MM.1S (cell line): ENCODE results near the gene LIPJ.

Experiments
- DNase-seq: peaks from one replicate; pipeline ENCODE4 v3.0.0-alpha.2; 2015
- H2AFZ ChIP-seq: fragments of 300-600 bp; sonication (generic); 2 replicates; pipeline ENCODE4 v1.6.0; 2016; ENCODE audit warnings: antibody characterized with exemption, low read length
- H3F3A ChIP-seq: fragments of 300-600 bp; sonication (generic); 2 replicates; pipeline ENCODE4 v1.6.1; 2016; ENCODE audit warnings: mild to moderate bottlenecking, antibody characterized with exemption, low read length, moderate library complexity, mixed read lengths; ENCODE audit not compliant: insufficient read depth
- H3K27ac ChIP-seq: fragments of 300-600 bp; sonication (generic); 2 replicates; pipeline ENCODE4 v1.5.1; 2016; ENCODE audit warnings: mild to moderate bottlenecking, low read length
- H3K27me3 ChIP-seq: fragments of 300-600 bp; sonication (generic); replicated peaks from 2 replicates; pipeline ENCODE4 v1.6.0; 2016; ENCODE audit warnings: low read length; ENCODE audit not compliant: insufficient read depth
- H3K36me3 ChIP-seq: fragments of 300-600 bp; sonication (generic); replicated peaks from 2 replicates; pipeline ENCODE4 v1.6.1; 2016; ENCODE audit warnings: mild to moderate bottlenecking, low read length, mixed read lengths; ENCODE audit not compliant: insufficient read depth
- H3K4me1 ChIP-seq: fragments of 300-600 bp; sonication (generic); 2 replicates; pipeline ENCODE4 v1.6.1; 2016; ENCODE audit warnings: low read length, mixed read lengths
- H3K4me2 ChIP-seq: fragments of 300-600 bp; sonication (generic); 2 replicates; pipeline ENCODE4 v1.6.0; 2016; ENCODE audit warnings: low read depth, low read length
- H3K4me3 ChIP-seq: fragments of 300-600 bp; sonication (generic); 2 replicates; pipeline ENCODE4 v1.5.1; 2016; ENCODE audit warnings: low read length, mixed read lengths
- H3K79me2 ChIP-seq: fragments of 300-600 bp; sonication (generic); 2 replicates; pipeline ENCODE4 v1.6.1; 2016; ENCODE audit warnings: mixed run types, low read length, mixed read lengths
- H3K9ac ChIP-seq: fragments of 300-600 bp; sonication (generic); 2 replicates; pipeline ENCODE4 v1.6.1; 2016; ENCODE audit warnings: low read length, mixed read lengths
- H3K9me2 ChIP-seq: fragments of 300-600 bp; sonication (generic); replicated peaks from 2 replicates; pipeline ENCODE4 v1.6.1; 2016; ENCODE audit warnings: mild to moderate bottlenecking, low read length, mixed read lengths; ENCODE audit not compliant: insufficient read depth
- H3K9me3 ChIP-seq: fragments of 300-600 bp; sonication (generic); replicated peaks from 2 replicates; pipeline ENCODE4 v1.6.1; 2016; ENCODE audit warnings: mild to moderate bottlenecking, low read length, mixed read lengths; ENCODE audit not compliant: insufficient read depth
- H4K20me1 ChIP-seq: fragments of 300-600 bp; sonication (generic); 2 replicates; pipeline ENCODE4 v1.6.1; 2016; ENCODE audit warnings: mild to moderate bottlenecking, low read length, moderate library complexity, mixed read lengths; ENCODE audit not compliant: insufficient read depth
- CTCF ChIP-seq: fragments of 300-600 bp; sonication (generic); IDR thresholded peaks from 2 replicates; pipeline ENCODE4 v1.5.1; 2016; ENCODE audit warnings: antibody characterized with exemption, low read length, mixed read lengths
- EZH2 ChIP-seq: fragments of 300-600 bp; sonication (generic); optimal IDR thresholded peaks from 2 replicates; pipeline ENCODE3; 2017; ENCODE audit warnings: low read depth, mild to moderate bottlenecking, antibody characterized with exemption, low read length, mixed read lengths
- EZH2phosphoT487 ChIP-seq: fragments of 300-600 bp; sonication (generic); IDR thresholded peaks from 2 replicates; pipeline ENCODE4 v1.6.1; 2018; ENCODE audit warnings: antibody characterized with exemption, low read length

LIPJ gene

GRCh38 chr10:88586462-88586861 is at the start of gene LIPJ:
Gene LIPJ (plus strand): TSS chr10:88586762. CDS start chr10:88590688, 3,926 bp downstream.
- no peaks in the 10 kb centered on the region for H4K20me1 ChIP-seq
- H3K79me2 ChIP-seq: no peaks in the 10 kb centered on the region
- no peak within 1 kb of the TSS for H3K4me3 ChIP-seq
- no peak for TF ChIP-seq EZH2
- TF ChIP-seq CTCF: no peak
- TF ChIP-seq EZH2phosphoT487: no peak
- DNase-seq: no peak
- H3K4me1 ChIP-seq: peaks cover 12% of the 10 kb centered on the region; the same call in 1 of the 2 replicates
- H3K36me3 ChIP-seq: no peaks in the 10 kb centered on the region
- H3K9me2 ChIP-seq: no peaks in the 10 kb centered on the region
- no peak within 1 kb of the TSS for H3K27ac ChIP-seq
- H3K27me3 ChIP-seq: no peaks in the 10 kb centered on the region
- H3K9me3 ChIP-seq: no peaks in the 10 kb centered on the region
- H2AFZ ChIP-seq: no peak within 1 kb of the TSS
- H3K4me2 ChIP-seq: no peak within 1 kb of the TSS
- peaks cover 15% of the 10 kb centered on the region for H3F3A ChIP-seq
- no peak within 1 kb of the TSS for H3K9ac ChIP-seq

DNA sequence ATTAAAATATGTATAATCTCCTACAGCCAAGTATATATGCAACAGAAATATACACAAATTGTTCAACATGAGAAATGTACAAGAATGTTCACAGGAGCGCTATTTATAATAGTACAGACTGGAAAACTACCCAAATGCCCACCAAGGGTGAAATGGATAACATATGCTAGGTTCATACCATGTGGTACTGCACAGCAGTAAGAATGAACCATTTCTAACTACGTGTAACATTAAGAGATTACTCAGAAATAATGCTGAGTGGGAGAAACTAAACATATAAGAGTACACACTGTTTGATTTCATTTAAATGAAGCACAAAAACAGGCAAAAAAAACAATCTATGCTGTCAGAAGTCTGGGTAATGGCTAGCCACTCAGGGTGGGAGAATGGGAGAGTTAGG is 49.2 kb upstream of the LIPJ start:
- TF ChIP-seq EZH2: no peak
- no peak for TF ChIP-seq CTCF
- TF ChIP-seq EZH2phosphoT487: no peak
- Histone ChIP-seq H3K4me2 (no peak overlapping the region), H3K27me3 (no peaks in the 10 kb centered on the region), H3K27ac (no peak overlapping the region), H3F3A (no peaks in the 10 kb centered on the region), H3K9me3 (no peaks in the 10 kb centered on the region), H3K4me1 (no peaks in the 10 kb centered on the region), H3K9me2 (no peaks in the 10 kb centered on the region), H2AFZ (no peak overlapping the region), H3K4me3 (no peak overlapping the region), H4K20me1 (no peaks in the 10 kb centered on the region), H3K36me3 (no peaks in the 10 kb centered on the region), H3K79me2 (no peaks in the 10 kb centered on the region), H3K9ac (no peak overlapping the region)
- no peak for DNase-seq

- TF ChIP-seq CTCF (no peak), EZH2 (no peak), EZH2phosphoT487 (no peak)
- Histone ChIP-seq H3K79me2 (no peaks in the 10 kb centered on the region), H3K27me3 (no peaks in the 10 kb centered on the region), H3K4me3 (no peak overlapping the region), H3K4me2 (no peak overlapping the region), H2AFZ (no peak overlapping the region), H3F3A (no peaks in the 10 kb centered on the region), H3K9me2 (no peaks in the 10 kb centered on the region), H3K36me3 (no peaks in the 10 kb centered on the region), H3K9me3 (no peaks in the 10 kb centered on the region), H3K4me1 (no peaks in the 10 kb centered on the region), H4K20me1 (no peaks in the 10 kb centered on the region), H3K9ac (no peak overlapping the region), H3K27ac (no peak overlapping the region)
- no peak for DNase-seq
These were observed 48.5 kb upstream of the LIPJ start for GRCh38 chr10:88538048-88538447.
